ENCODE measurements around the gene GPC5. TPM values are rescaled to one million over a fixed set of nuclear protein-coding genes. Genes with fewer than 3 reads are reported as not detected.

The GPC5 gene
- total RNA-seq, 1 experiment from 2014 or later, result 0.26 TPM

GRCh38 chr13:91537376-91537775, 139.0 kb downstream of the GPC5 start:
- Histone ChIP-seq H3K4me1 (ENCODE audit: control insufficient read depth, insufficient read depth, low read length) (no peaks in the 10 kb centered on the region), H3K4me3 (ENCODE audit: low read depth in 2 of 2, low read length in 2 of 2) (no peak overlapping the region), H3K27me3 (ENCODE audit: control insufficient read depth, insufficient read depth, low read length) (no peaks in the 10 kb centered on the region), H3K27ac (ENCODE audit: low read length) (no peak overlapping the region), H3K36me3 (ENCODE audit: control insufficient read depth, insufficient read depth, low read length) (no peaks in the 10 kb centered on the region), H3K9me3 (ENCODE audit: control insufficient read depth, insufficient read depth, low read depth, low read length) (no peaks in the 10 kb centered on the region)
- TF ChIP-seq REST (IDR thresholded peaks at IDR 0.05; ENCODE audit: insufficient read depth in 1 of 2, low read depth in 2 of 2, low read length in 1 of 2), result no peak
- no peak for TF ChIP-seq TCF7L2 (IDR thresholded peaks at IDR 0.05; ENCODE audit: low read depth, low read length)
- TF ChIP-seq CTCF (IDR thresholded peaks at IDR 0.05), result no peak
- no peak for TF ChIP-seq SIN3A (IDR thresholded peaks at IDR 0.05; ENCODE audit: borderline replicate concordance, insufficient read depth, low read depth, low read length)
- TF ChIP-seq POLR2AphosphoS5 (IDR thresholded peaks at IDR 0.05; ENCODE audit: low read depth, low read length), result no peak
- CTCF ChIA-PET, result no interaction called here
- intact Hi-C loops (cut with micrococcal nuclease; ENCODE audit: unreplicated experiment), result no loop called here
- POLR2A ChIA-PET, result no interaction called here
- no TSS peak for BruUV-seq (replicated peaks)
- DNase-seq (ENCODE audit: low read depth, low spot score) (no peak), ATAC-seq (no peak)
- in situ Hi-C loops (cut with HindIII; ENCODE audit: low pct_unique_long_range_greater_than_20kb, low sequenced_read_pairs), result no loop called here

- intact Hi-C loops (cut with micrococcal nuclease; ENCODE audit: unreplicated experiment), result no loop called here
- no peaks in the 10 kb centered on the region for H3K4me1 ChIP-seq (ENCODE audit: control insufficient read depth, insufficient read depth, low read length)
- H3K27ac ChIP-seq (ENCODE audit: low read length), result no peak overlapping the region
- BruUV-seq (replicated peaks), result no TSS peak
- no peak for DNase-seq (ENCODE audit: low read depth, low spot score)
- ChIA-PET CTCF (no interaction called here), POLR2A (no interaction called here)
- H3K36me3 ChIP-seq (ENCODE audit: control insufficient read depth, insufficient read depth, low read length), result no peaks in the 10 kb centered on the region
- H3K9me3 ChIP-seq (ENCODE audit: control insufficient read depth, insufficient read depth, low read depth, low read length), result no peaks in the 10 kb centered on the region
- ATAC-seq, result no peak
- TF ChIP-seq POLR2AphosphoS5 (IDR thresholded peaks at IDR 0.05; ENCODE audit: low read depth, low read length) (no peak), SIN3A (IDR thresholded peaks at IDR 0.05; ENCODE audit: borderline replicate concordance, insufficient read depth, low read depth, low read length) (no peak), REST (IDR thresholded peaks at IDR 0.05; ENCODE audit: insufficient read depth in 1 of 2, low read depth in 2 of 2, low read length in 1 of 2) (no peak), CTCF (IDR thresholded peaks at IDR 0.05) (no peak), TCF7L2 (IDR thresholded peaks at IDR 0.05; ENCODE audit: low read depth, low read length) (no peak)
- H3K27me3 ChIP-seq (ENCODE audit: control insufficient read depth, insufficient read depth, low read length), result no peaks in the 10 kb centered on the region
- H3K4me3 ChIP-seq (ENCODE audit: low read depth in 2 of 2, low read length in 2 of 2), result no peak overlapping the region
- in situ Hi-C loops (cut with HindIII; ENCODE audit: low pct_unique_long_range_greater_than_20kb, low sequenced_read_pairs), result no loop called here
These were observed 141.1 kb downstream of the GPC5 start for GRCh38 chr13:91539286-91540157.
